Measurements from ENCODE around the gene SMCO4. TPM values are rescaled to one million over a fixed set of nuclear protein-coding genes. Genes with fewer than 3 reads are reported as not detected.
A peak's percentile ranks its signal among the peaks of the same experiment; 100 is the strongest.
"Not testable (repeated sequence)": the region's sequence is repeated elsewhere in the genome, so short reads cannot be mapped to it uniquely, and the experiment has no call there.

Gene SMCO4
- total RNA-seq, 2 donors from 2014 or later: 56.8 to 74.8 TPM

DNA sequence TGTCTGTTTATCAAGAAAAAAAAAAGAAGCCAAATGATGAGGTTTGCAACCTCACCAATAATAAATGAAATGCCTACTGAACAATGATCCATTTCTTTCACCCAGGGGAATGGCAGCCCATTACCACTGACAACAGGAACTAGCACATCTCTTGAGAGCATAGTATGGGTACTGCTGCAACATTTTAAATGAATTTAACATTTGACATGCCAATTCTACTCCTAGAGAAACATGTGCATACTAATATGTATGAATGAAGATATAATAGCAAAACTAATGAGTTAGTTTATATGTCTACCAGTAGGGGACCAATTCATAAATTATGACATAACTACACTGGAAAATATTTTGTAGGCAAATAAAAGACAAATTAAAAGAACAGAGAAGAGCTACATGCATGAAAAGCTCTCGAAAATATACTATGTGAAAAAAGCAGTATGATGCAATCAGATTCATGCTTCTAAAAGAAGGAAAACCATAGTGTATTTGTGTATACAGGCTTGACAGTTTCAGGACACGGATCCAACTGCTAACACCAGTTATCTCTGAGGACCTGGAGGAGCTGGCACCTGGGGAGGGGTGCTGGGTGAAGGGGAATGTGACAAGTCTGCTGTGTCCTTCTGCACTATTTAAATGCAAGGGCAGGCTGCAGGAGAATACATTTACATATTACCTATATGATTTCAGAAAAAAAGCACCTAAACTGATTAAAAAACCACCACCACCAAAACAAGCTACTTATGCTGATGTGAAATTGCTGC is 6.9 kb downstream of the SMCO4 start:
- intact Hi-C loops (cut with DNase I, micrococcal nuclease): no loop called here
- no peak for DNase-seq
- ATAC-seq: no peak

DNA sequence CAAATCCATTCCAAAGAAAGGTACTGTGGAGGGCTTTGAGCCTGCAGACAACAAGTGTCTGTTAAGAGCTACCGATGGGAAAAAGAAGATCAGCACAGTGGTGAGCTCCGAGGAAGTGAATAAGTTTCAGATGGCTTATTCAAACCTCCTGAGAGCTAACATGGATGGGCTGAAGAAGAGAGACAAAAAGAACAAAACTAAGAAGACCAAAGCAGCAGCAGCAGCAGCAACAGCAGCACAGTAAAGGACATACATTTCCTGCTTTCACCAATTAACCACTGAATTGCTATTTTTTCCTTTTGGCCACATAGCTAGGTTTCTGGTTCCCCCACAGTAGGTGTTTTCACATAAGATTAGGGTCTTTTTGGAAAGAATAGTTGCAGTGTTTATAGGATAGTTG is 7.6 kb downstream of the SMCO4 start:
- intact Hi-C loops (cut with DNase I, micrococcal nuclease); ATAC-seq; DNase-seq: not testable (repeated sequence)

DNA sequence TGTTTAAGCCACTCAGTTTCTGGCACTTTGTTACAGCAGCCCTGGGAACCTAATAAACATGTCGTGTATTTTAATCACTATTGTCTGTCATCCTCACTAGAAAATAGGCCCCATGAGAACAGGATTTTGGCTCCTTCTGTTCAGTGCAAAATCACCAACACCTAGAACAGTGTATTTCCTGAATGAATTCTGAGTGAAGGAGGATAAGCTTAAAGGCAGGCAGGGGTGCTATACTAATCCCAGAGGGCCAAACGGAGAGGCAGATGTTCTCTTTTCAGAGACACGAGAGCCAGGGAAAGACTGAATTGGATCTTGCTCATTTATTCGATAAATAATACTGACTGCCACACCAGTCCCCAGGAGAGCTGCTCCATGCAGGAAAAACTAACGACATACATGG is 10.4 kb downstream of the SMCO4 start:
- DNase-seq (no peak), ATAC-seq (no peak)
- intact Hi-C loops (cut with DNase I, micrococcal nuclease): no loop called here

DNA sequence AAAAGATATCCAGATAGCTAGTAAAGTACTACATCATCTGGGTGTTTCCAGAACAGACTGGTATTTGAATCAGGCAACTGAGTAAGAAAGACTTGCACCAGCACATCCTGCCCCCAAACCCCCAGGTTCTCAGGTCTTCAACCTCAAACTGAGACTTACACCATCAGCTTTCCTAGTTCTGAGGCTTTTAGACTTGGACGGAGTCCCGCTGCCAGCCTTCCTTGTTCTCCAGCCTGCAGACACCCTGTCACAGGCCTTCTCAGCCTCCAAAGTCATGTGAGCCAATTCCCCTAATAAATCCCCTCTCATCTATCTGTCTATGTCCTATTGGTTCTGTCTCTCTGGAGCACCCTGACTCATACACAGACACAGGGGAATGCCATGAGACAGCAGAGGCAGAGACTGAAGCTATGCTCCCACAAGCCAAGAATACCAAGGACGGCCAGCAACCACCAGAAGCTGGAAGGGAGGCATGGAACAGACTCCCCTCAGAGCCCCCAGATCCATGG is 10.9 kb downstream of the SMCO4 start:
- DNase-seq (no peak), ATAC-seq (no peak)
- intact Hi-C loops (cut with DNase I, micrococcal nuclease): no loop called here

DNA sequence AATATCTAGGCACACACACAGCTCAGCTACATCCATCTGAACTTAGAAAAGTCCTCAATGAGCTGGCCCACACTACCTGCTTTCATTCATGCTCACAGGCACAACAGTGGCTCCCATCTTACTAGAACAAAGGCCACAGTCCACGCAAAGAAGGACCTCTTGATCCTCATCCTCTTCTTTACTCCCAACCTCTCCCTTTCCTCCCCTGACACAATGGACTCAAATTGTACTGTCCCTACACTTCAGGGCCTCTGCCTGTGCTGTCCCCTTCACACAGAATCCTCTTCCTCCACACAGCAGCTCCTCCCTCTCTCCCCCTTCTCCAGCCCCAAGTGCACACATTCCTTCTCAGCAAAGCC is 12.7 kb downstream of the SMCO4 start:
- ATAC-seq (no peak), DNase-seq (no peak)
- intact Hi-C loops (cut with DNase I, micrococcal nuclease): no loop called here

DNA sequence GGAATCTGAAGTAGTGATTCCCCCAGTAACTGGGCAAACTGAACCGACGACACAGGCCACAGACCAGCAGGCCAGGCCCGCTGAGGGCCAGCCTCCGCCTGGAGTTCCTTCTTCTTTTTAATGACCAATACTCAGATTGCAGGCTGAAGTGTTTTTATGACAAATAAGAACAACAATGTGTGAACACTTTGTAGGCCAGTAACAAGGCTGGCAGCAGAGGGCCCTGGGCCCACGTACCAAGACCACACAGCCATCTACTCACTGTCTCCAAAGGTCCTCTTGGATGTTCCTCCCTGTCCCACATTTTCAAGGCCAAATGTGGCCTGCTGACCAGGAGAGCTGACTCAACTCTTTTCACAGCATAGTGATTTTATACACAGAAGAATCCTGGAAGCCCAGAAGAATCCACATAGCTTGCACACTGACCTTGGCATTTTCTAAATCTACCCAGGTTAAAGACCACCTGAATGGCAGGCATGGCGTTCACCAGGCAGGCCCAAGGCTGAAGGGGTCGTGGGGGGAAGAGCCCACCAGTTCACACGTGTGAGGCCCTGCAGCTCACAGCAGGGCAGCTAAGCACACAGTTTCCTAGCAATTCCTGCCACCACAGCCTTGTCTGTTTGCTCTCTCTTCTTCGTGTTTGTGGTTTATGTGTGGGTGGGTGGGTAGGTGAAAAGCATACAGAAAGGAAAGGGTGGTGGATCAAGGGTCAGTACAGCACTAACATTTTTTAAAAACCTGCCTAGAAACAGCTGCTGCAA is 13.3 kb downstream of the SMCO4 start:
- DNase-seq (no peak), ATAC-seq (peak; percentile 8)
- intact Hi-C loops (cut with DNase I, micrococcal nuclease): no loop called here

DNA sequence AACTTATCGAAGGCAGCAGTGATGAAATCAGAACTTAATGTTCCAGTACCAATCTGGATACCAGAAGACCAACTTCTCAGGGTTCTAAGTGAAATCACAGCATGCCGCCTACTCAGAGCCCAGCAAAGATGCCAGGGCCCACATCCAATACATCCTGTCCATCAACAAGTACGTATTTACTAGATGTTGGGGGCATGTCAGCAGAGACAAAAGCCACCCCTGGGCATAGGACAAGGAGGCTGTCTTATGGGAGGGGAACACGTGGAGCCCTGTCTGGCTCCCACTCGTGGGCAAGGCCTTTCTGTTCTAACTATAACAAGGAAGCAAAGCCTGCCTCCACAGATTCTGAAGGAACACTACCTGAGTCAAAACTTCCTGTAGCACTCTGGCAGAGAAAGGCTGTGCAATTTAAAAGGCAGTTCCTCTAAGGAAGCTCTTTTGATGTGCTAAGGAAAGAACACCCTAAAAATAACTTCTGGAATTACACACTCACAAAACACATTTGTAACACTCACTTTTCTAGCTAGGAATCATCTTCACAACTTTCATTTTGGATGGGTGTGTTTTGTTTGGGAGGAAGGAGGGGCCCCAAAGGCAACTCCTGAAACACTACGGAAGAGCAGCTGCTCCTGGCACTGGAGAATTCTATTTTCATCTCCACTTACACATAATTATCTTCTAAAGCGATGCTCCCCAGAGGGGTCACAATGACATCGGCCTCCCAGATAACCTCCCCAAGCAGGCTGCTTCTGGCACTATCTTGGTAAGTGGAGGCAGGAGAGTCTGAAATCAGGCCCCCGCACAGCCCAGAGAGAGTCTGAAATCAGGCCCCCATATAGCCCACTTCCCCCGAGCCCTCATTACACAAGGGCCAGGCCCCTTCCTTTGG is 14.2 kb downstream of the SMCO4 start:
- DNase-seq (no peak), ATAC-seq (peak; percentile 47)
- intact Hi-C loops (cut with DNase I, micrococcal nuclease): no loop called here

DNA sequence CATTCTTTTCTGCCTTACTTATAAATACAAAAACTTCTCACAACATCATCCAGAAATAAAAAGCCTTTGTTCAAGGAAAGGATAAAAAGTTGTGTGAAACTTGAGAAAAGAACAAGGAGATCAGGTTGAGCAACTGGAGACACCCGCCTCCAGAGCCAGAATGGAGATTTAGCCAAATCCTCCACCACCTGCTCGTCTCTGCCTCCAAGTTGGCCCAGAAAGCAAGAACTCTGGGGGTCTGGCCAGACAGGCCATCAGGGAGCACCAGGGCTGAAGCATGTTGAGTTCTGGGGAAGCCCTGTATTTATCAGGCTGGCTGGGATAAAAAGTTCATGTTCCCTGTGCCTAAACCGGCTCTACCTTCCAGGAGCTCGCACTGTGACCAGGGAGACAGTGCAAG is 14.9 kb downstream of the SMCO4 start:
- ATAC-seq (no peak), DNase-seq (no peak)
- intact Hi-C loops (cut with DNase I, micrococcal nuclease): no loop called here

DNA sequence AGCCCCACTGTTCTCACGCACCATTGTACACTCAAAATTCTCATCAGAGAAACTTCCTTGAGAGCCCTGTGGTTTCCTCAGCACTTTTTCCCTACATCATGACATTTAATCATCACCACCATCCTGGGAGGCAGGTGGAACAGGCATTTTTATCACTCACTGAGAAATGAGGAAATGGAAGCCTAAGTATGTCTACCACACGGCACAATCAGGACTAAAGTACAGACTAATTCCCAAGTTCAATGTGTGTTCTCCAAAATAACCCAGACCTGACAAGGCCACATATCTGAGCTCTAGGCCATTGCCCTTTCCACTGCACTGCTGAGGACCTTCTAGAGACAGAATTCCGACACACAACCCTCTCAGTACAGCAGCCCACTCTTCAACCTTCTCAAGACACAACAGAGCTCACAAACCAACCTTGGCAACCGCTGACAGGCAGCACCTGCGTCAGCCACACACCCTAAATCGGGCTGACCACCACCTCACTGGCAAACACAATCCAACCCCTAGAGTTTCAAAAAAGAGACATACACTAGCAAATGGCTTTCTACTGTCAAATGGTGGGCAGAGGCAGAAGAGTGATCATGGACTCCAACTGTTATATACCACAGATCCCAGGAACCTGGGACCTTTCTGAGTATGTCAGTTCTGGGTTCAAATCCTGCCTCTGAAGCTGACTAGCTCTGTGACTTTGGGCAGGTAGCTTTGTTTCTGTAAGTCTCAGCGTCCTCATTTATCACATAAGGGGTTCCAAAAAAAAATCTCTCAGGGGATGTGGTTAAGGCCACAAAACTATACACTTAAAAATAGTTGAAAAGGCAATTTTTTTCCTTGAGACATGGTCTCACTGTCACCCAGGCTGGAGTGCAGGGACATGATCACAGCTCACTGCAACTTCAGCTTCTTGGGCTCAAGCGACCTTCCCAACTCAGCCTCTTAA is 16.3 kb downstream of the SMCO4 start:
- intact Hi-C loops (cut with DNase I, micrococcal nuclease): no loop called here
- DNase-seq (no peak), ATAC-seq (peak; percentile 83)

DNA sequence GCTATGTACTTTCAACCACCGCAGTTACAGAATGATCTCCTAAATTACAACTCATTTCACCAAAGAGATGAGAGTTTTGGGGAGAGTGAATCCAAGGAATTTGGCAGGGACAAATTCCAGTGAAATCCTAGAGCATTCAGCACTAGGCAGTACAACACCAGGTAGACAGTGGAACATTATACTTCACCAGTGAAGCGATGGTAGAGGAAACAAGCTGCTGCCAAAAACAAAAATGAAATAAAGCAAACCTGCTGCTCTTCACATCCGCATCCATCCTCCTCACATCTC is 16.9 kb downstream of the SMCO4 start:
- DNase-seq (no peak), ATAC-seq (no peak)
- intact Hi-C loops (cut with DNase I, micrococcal nuclease): no loop called here

DNA sequence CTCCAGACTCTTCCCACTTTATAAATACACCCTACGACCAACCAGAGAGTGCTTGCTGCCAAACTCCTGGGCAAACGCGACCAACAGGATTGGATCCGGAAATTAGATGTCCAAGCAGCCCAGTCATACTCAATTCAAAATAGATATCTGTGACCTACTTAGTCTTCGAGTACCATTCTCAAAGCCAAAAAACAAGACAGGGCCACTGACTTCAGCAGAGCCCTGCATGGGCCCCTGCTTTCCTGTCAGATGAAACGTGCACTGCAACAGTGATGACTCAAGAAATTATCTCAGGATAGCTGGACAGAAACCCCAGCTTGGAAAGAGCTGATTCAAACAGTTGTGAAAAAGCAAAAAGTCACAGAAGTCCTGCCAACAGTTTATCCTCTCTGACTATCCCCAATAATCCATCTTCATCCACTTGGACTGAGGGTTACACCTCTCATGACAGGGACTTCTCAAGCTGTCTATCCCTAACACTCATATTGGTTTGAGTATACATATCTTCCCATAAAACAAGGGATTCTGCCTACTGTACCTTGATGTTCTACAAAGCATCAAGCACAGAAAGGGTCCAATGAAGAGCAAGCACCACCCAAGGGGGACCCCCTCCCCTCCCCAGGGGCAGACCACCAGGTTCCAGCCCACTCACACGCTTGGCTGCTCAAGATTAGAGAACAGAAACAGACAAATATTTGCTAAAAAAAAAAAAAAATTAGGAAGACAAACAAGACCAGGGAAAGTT is 17.4 kb downstream of the SMCO4 start:
- no peak for DNase-seq
- ATAC-seq: no peak
- intact Hi-C loops (cut with DNase I, micrococcal nuclease): no loop called here

DNA sequence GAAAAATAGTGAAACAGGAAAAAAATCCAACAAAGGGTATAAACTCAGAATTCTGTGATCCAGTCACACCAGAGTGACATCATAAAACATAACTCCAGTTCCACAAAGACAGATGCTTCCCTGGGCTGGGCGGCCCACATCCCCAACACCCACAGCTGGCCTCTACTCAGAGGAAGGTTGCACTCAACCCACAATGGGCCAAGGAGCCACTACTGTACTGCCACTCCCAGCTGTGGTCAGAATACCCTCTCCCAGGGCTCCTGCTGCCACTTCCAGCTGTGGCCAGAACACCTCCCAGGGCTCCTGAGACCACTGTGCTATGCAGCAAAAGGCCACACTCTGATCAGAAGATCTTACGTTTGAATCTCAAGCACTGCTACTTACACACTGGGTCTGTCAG is 18.3 kb downstream of the SMCO4 start:
- ATAC-seq (no peak), DNase-seq (no peak)
- intact Hi-C loops (cut with DNase I, micrococcal nuclease): no loop called here

DNA sequence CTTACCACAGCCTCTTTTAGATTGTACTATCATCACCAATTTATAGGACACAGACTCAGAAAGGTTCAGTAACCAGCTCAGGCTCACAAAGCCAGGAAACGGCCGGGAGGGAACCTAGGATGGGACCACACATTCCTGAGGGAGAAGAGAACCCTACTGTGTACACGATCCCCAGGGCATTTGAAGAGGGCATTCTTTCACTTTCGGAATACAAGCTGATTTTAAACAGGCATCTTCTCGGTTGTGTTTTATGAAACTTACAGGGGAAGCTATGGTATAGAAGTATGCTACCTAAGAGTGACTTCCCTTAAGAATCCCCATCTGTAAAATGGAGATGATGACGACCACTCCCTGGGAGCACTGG is 19.0 kb downstream of the SMCO4 start:
- DNase-seq (no peak), ATAC-seq (no peak)
- intact Hi-C loops (cut with DNase I, micrococcal nuclease): no loop called here

DNA sequence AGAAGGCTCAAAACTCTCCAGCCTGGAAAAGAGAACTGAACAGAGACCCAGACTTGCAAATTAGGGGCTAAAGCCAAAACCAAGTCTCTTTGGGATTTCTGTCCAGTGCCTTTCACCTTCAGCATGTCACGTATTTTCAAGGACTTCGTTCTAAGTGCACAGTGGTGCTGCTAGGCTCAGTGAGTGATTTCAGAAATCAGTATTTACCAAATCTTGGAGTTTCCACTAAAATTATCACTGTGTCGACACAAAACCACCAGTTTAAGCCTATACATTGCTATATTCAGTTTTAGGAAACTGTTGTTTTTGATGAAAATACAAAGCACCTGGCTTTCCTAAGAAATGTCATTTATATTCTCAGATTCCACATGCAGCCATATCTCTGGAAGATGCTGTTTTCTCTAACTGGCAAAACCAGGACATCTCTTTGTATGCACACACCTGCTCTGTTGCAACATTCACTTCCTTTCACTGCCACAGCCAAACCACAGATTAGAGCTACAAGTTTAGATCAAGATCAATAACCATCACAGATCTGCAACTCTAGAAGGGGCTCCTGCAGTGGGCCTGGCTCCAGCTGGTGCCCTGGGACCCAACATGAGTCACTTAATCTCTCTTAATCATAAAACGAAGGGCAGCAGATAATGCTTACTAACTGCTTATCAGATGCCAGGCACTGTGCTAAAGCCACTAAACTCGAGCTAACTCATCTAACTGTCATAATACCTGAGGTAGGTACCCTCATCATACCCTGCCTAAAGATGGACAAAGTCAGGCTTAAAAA is 22.3 kb downstream of the SMCO4 start:
- ATAC-seq (no peak), DNase-seq (no peak)
- intact Hi-C loops (cut with DNase I, micrococcal nuclease): no loop called here

DNA sequence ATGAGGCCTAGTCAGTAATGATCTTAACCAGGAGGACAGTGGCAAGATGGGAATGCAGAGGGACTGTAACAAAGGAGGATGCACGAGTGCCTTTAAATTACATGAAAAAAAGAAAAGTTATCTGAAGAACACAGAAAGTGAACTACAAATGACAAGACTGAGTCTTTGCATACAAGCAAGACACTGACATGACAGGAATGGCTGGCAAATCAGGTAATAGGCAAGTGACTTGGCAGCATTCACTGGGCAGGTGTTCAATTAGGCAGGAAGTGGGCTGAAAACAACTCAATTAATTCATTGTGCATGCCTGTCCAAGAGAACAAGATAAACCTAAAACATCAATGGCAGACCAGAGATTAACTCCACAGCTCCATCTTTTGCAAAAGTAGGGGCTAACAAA is 24.0 kb downstream of the SMCO4 start:
- no peak for ATAC-seq
- no peak for DNase-seq
- intact Hi-C loops (cut with DNase I, micrococcal nuclease): no loop called here

DNA sequence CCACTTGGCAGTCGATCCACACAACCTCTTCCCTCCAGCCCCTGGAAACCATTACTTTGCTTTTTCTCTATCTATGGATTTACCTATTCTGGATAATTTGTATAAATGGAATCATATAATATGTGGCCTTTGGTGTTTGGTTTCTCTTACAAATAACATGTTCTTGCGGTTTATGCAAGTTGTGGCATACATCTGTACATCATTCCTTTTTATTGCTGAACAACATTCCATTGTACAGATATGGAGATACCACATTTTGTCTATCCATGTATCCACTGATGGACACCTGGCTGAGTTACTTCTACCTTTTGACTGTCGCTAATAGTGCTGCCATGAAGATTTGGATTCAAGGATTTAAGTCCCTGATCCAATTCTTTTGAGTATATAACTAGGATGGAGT is 25.1 kb downstream of the SMCO4 start:
- DNase-seq: no peak
- no peak for ATAC-seq
- intact Hi-C loops (cut with DNase I, micrococcal nuclease): no loop called here

DNA sequence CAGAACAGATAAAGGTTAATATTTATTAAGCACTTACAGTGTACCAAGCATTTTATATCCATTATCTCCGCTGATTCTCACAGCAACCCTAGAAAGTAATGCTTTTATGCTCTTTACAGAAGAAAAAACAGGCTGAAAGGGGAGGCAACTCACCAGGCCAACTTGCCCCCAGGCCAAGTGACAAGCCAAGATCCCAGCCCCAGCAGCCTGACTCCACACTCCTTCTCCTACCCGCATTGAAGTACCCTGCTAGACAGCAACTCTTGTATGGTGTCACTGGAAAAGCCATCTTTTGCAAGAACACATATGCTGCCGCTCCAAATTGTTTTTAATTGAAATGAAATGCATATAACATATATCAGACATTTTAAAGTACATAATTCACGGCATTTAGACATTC is 25.6 kb downstream of the SMCO4 start:
- intact Hi-C loops (cut with DNase I, micrococcal nuclease): no loop called here
- DNase-seq (no peak), ATAC-seq (no peak)

Data from left colon (tissue), 2 donors.